RPMI8226 (cell line): ENCODE measurements around the gene BTN3A1.
"Not testable (repeated sequence)": the region's sequence is repeated elsewhere in the genome, so short reads cannot be mapped to it uniquely, and the experiment has no call there.

Experiments used
- DNase-seq: peaks from one replicate; pipeline ENCODE4 v3.0.0-alpha.2; 2015

Gene BTN3A1

DNA sequence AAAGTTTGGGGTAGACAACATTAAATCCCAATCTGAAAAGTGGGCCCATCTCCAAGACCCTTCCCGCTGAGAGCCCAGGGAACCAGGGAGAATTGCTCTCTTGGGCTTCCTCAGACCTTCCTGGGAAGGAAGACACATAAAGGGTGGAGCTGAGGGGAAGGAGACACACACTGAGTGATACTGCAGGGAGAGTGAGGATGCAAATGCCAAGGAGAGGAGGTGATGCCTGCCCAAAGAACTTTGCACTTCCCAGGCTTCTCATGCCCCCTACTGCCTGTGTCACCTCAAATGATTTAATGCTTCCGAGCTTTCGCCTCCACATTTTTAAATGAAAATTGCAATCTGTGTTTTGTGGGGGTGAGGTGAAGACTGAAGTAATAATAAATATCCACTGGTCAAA, 48.2 kb downstream of the BTN3A1 start:
- DNase-seq = no peak

DNA sequence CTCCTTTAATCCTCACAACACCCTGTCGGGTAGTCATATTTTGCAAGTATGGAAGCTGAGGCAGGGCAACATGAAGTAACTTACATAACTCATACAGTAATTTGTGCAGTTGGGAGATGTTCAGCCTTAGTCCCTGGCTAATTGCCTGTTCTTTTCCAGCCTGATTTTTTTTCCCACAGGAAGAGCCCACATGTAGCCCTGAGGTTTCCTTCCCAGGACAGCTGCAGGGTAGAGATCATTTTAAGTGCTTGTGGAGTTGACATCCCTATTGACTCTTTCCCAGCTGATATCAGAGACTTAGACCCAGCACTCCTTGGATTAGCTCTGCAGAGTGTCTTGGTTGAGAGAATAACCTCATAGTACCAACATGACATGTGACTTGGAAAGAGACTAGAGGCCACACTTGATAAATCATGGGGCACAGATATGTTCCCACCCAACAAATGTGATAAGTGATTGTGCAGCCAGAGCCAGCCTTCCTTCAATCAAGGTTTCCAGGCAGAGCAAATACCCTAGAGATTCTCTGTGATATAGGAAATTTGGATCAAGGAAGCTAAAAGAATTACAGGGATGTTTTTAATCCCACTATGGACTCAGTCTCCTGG, 50.7 kb downstream of the BTN3A1 start:
- no peak for DNase-seq

DNA sequence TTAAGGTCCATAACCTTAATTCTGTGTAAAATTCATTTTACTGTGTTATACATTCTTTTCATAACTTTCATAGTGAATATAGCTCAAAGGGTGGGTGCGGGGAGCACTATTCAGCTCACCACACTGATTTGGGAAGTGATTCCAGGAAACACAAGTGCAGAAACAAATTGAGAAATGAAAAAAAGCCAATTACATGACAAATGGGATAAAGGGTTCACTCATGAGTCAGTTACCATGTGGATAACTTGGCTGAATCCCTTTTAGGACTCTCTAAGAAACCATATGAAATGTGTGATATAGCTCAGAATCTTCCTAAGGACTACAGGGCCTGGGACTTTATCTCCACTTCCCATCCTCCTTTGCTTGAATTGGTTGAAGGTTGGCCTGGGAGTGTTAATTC, 52.6 kb downstream of the BTN3A1 start:
- DNase-seq = no peak

DNA sequence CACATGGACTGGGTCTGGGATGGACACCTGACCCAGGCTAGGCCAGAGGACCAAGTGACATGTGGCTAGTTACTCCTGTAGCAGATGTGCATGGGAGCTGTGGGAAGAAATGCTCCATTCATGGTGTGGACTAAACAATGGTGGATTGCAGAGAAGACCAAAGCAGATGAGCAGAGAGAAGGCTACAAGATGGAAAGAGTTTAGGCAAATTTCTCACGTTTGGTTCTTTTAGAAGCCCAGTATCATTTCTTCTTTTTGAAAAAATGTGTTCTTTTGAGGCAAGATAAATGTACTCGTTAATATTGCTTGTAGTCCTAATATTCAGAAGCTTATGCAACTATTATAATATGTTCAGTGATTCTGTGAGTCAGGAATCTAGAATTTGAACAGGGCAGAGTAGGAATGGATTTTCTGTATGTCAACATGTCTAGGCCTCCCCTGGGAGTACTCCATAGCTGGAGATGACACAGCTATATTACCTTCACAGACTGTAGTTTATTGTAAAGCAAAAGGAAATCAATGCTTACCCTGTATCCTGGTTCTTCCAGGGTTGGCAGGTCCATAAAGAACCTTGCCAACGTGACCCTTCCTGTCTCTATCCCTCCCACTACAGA, 53.4 kb downstream of the BTN3A1 start:
- DNase-seq = no peak

DNA sequence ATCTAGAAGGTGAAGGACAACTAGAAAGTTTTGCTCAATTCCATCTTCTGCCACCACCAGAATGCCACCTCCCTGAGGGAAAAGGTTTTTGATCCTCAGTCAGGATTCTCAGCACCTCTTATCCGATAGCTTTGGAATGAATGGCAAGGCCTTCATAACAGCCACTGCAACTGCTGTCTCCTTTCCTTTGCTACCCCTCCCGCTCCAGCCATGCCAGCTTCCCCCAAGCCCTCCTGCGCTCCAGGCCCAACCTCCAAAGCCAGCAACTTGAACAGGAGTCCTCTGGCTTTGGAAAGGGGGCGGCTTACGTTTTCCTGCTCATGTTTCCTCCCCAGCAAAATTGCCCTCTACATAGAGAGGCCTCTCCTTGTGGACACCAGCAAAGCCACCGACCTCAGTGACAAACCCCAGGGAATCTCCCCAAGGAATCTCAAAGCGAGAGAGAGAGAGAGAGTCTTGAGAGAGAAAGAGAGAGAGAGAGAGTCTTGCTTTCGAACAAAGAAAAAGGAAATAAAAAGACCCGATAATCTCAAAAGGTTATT, 55.3 kb downstream of the BTN3A1 start:
- peak; percentile 19 for DNase-seq

DNA sequence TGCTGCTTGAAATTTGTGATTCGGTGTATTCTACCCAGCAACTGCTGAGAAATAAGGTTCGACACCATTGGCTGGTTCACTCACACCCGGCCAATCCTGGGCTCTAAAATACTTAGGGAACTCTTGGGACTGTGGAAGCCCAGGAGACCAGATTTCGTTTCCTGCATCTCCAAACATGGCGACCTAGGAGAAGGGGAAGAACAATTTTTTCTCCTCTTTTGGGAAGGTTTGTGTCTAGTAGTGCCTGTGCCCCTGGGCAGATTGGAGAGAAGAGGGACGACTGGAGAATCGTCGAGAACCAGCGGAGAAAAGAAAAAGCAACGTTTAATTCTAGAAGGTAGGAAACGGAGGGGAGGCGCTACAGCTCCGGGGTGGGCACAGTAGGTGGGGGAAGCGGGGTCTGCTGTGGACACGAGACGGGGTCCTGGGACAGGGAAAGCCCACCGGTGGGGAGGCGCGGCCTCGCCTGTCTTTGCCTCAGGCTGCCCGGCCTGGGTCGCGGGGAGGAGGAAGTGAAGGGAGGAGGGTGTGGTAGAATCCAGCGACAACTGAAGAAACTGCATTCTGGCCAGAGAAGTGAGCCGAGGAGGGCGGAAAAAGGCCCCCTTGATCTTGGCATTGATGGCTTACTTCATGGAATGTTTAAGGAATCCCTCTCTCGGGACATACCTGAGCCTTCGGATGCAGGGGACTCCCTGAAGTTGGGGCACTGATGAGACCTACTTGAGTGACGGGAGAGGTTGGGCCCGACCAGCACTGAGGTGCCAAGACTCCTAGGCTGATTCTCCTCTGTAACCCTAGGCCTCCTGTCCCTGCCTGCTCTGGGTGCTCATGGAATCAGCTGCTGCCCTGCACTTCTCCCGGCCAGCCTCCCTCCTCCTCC, 56.0 kb downstream of the BTN3A1 start, which contains the start of gene BTN2A1:
Gene BTN2A1 (plus strand): TSS at position 150 of the 883 bp plus-strand sequence. CDS start 682 bp downstream, at position 832.
- DNase-seq = peak; percentile 88

DNA sequence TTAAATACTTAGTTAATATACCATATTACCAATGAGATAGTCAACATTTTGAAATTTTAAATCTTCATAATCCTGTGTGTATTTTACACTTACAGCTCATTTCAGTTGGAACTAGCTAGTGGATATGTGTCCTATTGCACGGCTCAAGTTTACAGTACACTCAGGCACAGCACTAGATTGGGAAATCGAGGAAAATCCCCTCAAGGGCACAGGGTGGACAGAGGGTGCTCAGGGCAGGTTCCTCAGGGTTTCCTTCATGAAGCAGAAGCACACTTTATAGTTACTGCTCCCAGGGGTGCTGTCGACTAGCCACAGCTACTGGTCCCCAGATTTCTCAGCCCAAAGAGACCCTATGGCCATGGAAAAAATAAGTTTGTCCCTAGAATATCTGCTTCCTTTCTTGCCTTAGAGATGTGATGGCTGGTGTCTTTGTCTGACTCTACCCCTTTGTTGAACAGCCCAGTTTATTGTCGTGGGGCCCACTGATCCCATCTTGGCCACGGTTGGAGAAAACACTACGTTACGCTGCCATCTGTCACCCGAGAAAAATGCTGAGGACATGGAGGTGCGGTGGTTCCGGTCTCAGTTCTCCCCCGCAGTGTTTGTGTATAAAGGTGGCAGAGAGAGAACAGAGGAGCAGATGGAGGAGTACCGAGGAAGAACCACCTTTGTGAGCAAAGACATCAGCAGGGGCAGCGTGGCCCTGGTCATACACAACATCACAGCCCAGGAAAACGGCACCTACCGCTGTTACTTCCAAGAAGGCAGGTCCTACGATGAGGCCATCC, 57.1 kb downstream of the BTN3A1 start:
- no peak for DNase-seq

DNA sequence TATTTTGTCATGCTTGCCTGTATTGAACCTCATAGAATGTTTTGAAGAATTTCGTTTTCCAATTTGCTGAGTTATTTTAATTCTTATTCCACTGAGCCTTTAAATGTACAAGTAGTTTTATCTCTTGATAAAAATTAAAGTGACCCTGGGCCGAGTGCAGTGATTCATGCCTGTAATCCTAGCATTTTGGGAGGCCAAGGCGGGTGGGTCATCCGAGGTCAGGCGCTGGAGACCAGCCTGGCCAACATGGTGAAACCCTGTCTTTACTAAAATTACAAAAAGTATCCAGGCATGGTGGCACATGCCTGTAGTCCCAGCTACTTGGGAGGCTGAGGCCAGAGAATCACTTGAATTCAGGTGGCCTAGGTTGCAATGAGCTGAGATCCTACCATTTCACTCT, 59.3 kb downstream of the BTN3A1 start:
- not testable (repeated sequence) for DNase-seq

DNA sequence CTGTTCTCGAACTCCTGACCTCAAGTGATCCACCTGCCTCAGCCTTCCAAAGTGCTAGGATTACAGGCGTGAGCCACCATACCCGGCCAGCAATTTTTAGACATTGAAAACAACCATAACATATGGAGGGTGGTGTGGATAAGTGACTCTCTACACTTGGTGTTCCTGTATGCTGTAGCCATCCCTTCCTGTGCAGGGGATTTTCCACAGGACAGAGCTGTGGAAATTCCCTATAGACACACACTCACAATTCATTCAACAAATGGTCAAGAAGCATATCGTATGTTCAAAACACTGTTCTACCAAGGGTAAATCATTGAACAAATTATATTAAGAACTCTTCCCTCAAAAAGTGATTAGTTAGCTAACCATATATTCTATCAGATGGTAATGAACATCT, 61.9 kb downstream of the BTN3A1 start:
- no peak for DNase-seq

DNA sequence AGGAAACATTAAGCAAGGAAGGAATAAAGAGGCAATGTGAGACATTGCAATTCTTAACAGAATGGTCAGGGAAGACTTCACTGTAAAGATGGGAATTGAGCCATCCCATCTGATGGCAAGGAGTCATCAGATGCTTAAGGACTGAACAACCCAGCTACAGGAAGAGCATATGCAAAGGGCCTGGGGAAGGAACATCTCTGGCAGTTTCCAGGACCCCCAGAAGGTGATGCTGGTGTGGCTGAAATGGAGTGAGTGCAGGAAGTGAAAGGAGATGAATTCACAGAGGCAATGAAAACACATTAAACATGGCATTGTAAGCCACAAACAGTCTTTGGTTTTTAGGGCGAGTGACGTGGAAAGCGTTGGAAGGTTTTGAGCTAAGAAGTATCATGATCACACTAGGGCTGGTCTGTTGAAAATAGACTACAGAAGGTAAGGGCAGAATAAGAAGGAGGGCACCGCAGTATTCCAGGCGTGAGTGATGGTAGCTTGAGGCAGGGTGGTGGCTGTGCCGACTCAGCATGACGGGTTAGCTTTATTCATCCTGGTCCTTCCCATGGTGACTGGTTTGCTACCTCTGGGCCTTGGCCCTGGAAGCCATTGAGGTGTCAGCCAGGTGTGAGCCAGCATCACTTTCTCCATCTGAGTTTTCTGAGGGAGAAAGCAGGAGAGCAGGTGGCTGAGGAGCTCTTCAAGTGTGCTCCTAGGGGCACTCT, 62.5 kb downstream of the BTN3A1 start:
- DNase-seq = no peak
